Chondrocyte (in vitro differentiated cells): ENCODE results near the gene UBA6. TPM values are rescaled to one million over a fixed set of nuclear protein-coding genes. Genes with fewer than 3 reads are reported as not detected.

ENCODE experiments used
- DNase-seq: peaks from one replicate; pipeline ENCODE4 v3.0.0; 2021; ENCODE audit warnings: mixed read lengths, low spot score
- H3K27ac Mint-ChIP-seq: one replicate; pipeline ENCODE4 v1.8.0; 2021; ENCODE audit warnings: mild to moderate bottlenecking, moderate library complexity, mixed read lengths; ENCODE audit not compliant: unreplicated experiment
- H3K27me3 Mint-ChIP-seq: 2 replicates; pipeline ENCODE4 v1.8.0; 2021; ENCODE audit warnings: low read depth, mixed read lengths
- H3K36me3 Mint-ChIP-seq: 2 replicates; pipeline ENCODE4 v1.8.0; 2021; ENCODE audit warnings: low read depth, mixed read lengths
- H3K4me1 Mint-ChIP-seq: 2 replicates; pipeline ENCODE4 v1.8.0; 2021; ENCODE audit warnings: low read depth, mild to moderate bottlenecking, mixed read lengths
- H3K4me3 Mint-ChIP-seq: one replicate; pipeline ENCODE4 v1.8.0; 2021; ENCODE audit warnings: mild to moderate bottlenecking, moderate library complexity, mixed read lengths; ENCODE audit not compliant: unreplicated experiment
- H3K9me3 Mint-ChIP-seq: 2 replicates; pipeline ENCODE4 v1.8.0; 2021; ENCODE audit warnings: low read depth, mixed read lengths
- CTCF ChIP-seq: fragments of 200-600 bp; sonication (generic); IDR thresholded peaks from 2 replicates; pipeline ENCODE4 v1.5.0; 2021; ENCODE audit warnings: antibody characterized with exemption, mild to moderate bottlenecking, moderate library complexity
- total RNA-seq: library from RNA; stranded (reverse); gene quantifications from 3 replicates; pipeline ENCODE4 v1.2.1, GENCODE V29; 2021

The UBA6 gene
- total RNA-seq, 1 donor from 2014 or later = 61.7 TPM

- no peak for DNase-seq
- peaks cover 24% of the 10 kb centered on the region for H3K36me3 Mint-ChIP-seq
- H3K27ac Mint-ChIP-seq = no peak overlapping the region
- no peak for TF ChIP-seq CTCF
- no peaks in the 10 kb centered on the region for H3K27me3 Mint-ChIP-seq
- no peak overlapping the region for H3K4me3 Mint-ChIP-seq
- H3K4me1 Mint-ChIP-seq = no peaks in the 10 kb centered on the region
- no peaks in the 10 kb centered on the region for H3K9me3 Mint-ChIP-seq
Observed at GRCh38 chr4:67624939-67625338, 76.0 kb downstream of the UBA6 start.

- Mint-ChIP-seq H3K4me1 (no peaks in the 10 kb centered on the region), H3K36me3 (peaks cover 44% of the 10 kb centered on the region), H3K9me3 (peaks cover 11% of the 10 kb centered on the region), H3K27ac (no peak overlapping the region), H3K27me3 (no peaks in the 10 kb centered on the region), H3K4me3 (no peak overlapping the region)
- no peak for TF ChIP-seq CTCF
- no peak for DNase-seq
Observed at GRCh38 chr4:67616478-67616877, 84.5 kb downstream of the UBA6 start.

- DNase-seq = no peak
- peaks cover 18% of the 10 kb centered on the region for H3K9me3 Mint-ChIP-seq
- H3K36me3 Mint-ChIP-seq = peaks cover 42% of the 10 kb centered on the region
- no peak overlapping the region for H3K4me3 Mint-ChIP-seq
- no peak for TF ChIP-seq CTCF
- H3K4me1 Mint-ChIP-seq = no peaks in the 10 kb centered on the region
- H3K27ac Mint-ChIP-seq = no peak overlapping the region
- H3K27me3 Mint-ChIP-seq = no peaks in the 10 kb centered on the region
Observed at GRCh38 chr4:67615119-67615518, 85.8 kb downstream of the UBA6 start.

- DNase-seq = no peak
- Mint-ChIP-seq H3K4me1 (no peaks in the 10 kb centered on the region), H3K4me3 (no peak overlapping the region), H3K36me3 (peaks cover 40% of the 10 kb centered on the region), H3K27me3 (no peaks in the 10 kb centered on the region), H3K9me3 (peaks cover 26% of the 10 kb centered on the region), H3K27ac (no peak overlapping the region)
- no peak for TF ChIP-seq CTCF
Observed at GRCh38 chr4:67614186-67614585, 86.8 kb downstream of the UBA6 start.

GRCh38 chr4:67608027-67608426 lies 92.9 kb downstream of the UBA6 start:
- no peak overlapping the region for H3K27ac Mint-ChIP-seq
- H3K4me3 Mint-ChIP-seq = no peak overlapping the region
- no peaks in the 10 kb centered on the region for H3K27me3 Mint-ChIP-seq
- TF ChIP-seq CTCF = no peak
- no peaks in the 10 kb centered on the region for H3K4me1 Mint-ChIP-seq
- no peak for DNase-seq
- H3K36me3 Mint-ChIP-seq = peaks cover 8% of the 10 kb centered on the region
- peaks cover 17% of the 10 kb centered on the region for H3K9me3 Mint-ChIP-seq
